ENCODE data around the gene HNRNPF.

The HNRNPF gene

GRCh38 chr10:43402880-43403452 is 6.0 kb downstream of the HNRNPF start:
- TF ChIP-seq YY1 (IDR thresholded peaks at IDR 0.05; ENCODE audit: low read depth): no peak
- no peak for TF ChIP-seq TEAD4 (IDR thresholded peaks at IDR 0.05)
- TF ChIP-seq REST (IDR thresholded peaks at IDR 0.05; ENCODE audit: low read depth): no peak
- no peak for TF ChIP-seq CREB1 (IDR thresholded peaks at IDR 0.05; ENCODE audit: low read depth)
- no peak for TF ChIP-seq RAD21 (IDR thresholded peaks at IDR 0.05; ENCODE audit: low read depth)
- TF ChIP-seq FOXM1 (IDR thresholded peaks at IDR 0.05; ENCODE audit: borderline replicate concordance, low read depth): no peak
- TF ChIP-seq TAF1 (IDR thresholded peaks at IDR 0.05; ENCODE audit: low read depth): no peak
- no peak for TF ChIP-seq EP300 (IDR thresholded peaks at IDR 0.05; ENCODE audit: borderline replicate concordance)
- no peak for TF ChIP-seq MAX (IDR thresholded peaks at IDR 0.05)
- no peak for TF ChIP-seq NFIC (IDR thresholded peaks at IDR 0.05)
- TF ChIP-seq TCF12 (IDR thresholded peaks at IDR 0.05; ENCODE audit: low read depth): no peak
- TF ChIP-seq EGR1 (IDR thresholded peaks at IDR 0.05): no peak
- TF ChIP-seq USF1 (IDR thresholded peaks at IDR 0.05): no peak
- no peak for TF ChIP-seq ZBTB7A (IDR thresholded peaks at IDR 0.05; ENCODE audit: low read depth)
- TF ChIP-seq CEBPB (IDR thresholded peaks at IDR 0.05): no peak

GRCh38 chr10:43402176-43402575 is 6.8 kb downstream of the HNRNPF start:
- TF ChIP-seq ZBTB7A (IDR thresholded peaks at IDR 0.05; ENCODE audit: low read depth) (no peak), RAD21 (IDR thresholded peaks at IDR 0.05; ENCODE audit: low read depth) (no peak), FOXM1 (IDR thresholded peaks at IDR 0.05; ENCODE audit: borderline replicate concordance, low read depth) (no peak), USF1 (IDR thresholded peaks at IDR 0.05) (no peak), TEAD4 (IDR thresholded peaks at IDR 0.05) (no peak), EP300 (IDR thresholded peaks at IDR 0.05; ENCODE audit: borderline replicate concordance) (no peak), EGR1 (IDR thresholded peaks at IDR 0.05) (no peak), NFIC (IDR thresholded peaks at IDR 0.05) (no peak), CEBPB (IDR thresholded peaks at IDR 0.05) (no peak), YY1 (IDR thresholded peaks at IDR 0.05; ENCODE audit: low read depth) (no peak), MAX (IDR thresholded peaks at IDR 0.05) (no peak), CREB1 (IDR thresholded peaks at IDR 0.05; ENCODE audit: low read depth) (no peak), TCF12 (IDR thresholded peaks at IDR 0.05; ENCODE audit: low read depth) (no peak), TAF1 (IDR thresholded peaks at IDR 0.05; ENCODE audit: low read depth) (no peak), REST (IDR thresholded peaks at IDR 0.05; ENCODE audit: low read depth) (no peak)

GRCh38 chr10:43401627-43402026 is 7.4 kb downstream of the HNRNPF start:
- TF ChIP-seq ZBTB7A (IDR thresholded peaks at IDR 0.05; ENCODE audit: low read depth) (no peak), NFIC (IDR thresholded peaks at IDR 0.05) (no peak), REST (IDR thresholded peaks at IDR 0.05; ENCODE audit: low read depth) (no peak), RAD21 (IDR thresholded peaks at IDR 0.05; ENCODE audit: low read depth) (no peak), USF1 (IDR thresholded peaks at IDR 0.05) (no peak), YY1 (IDR thresholded peaks at IDR 0.05; ENCODE audit: low read depth) (no peak), CEBPB (IDR thresholded peaks at IDR 0.05) (no peak), CREB1 (IDR thresholded peaks at IDR 0.05; ENCODE audit: low read depth) (no peak), EGR1 (IDR thresholded peaks at IDR 0.05) (no peak)

Data from Ishikawa (cell line).